ENCODE data around the gene ZFR2. TPM values are rescaled to one million over a fixed set of nuclear protein-coding genes. Genes with fewer than 3 reads are reported as not detected.
"Not testable (repeated sequence)": the region's sequence is repeated elsewhere in the genome, so short reads cannot be mapped to it uniquely, and the experiment has no call there.

ZFR2 gene
- total and polyA plus RNA-seq, 4 experiments from 2014 or later: 1.2 to 4.1 (median 3.5) TPM

GRCh38 chr19:3890591-3890990 is 21.8 kb upstream of the ZFR2 start:
- Mint-ChIP-seq H3K4me1 (no peaks in the 10 kb centered on the region), H3K27me3 (no peaks in the 10 kb centered on the region), H3K9me3 (no peaks in the 10 kb centered on the region), H3K36me3 (no peaks in the 10 kb centered on the region), H3K4me3 (no peak overlapping the region), H3K27ac (no peak overlapping the region)
- Histone ChIP-seq H3K4me3 (ENCODE audit: low read length in 2 of 2) (no peak overlapping the region), H3K9me3 (ENCODE audit: control insufficient read depth in 1 of 2, low read length in 2 of 2) (no peaks in the 10 kb centered on the region), H3K27ac (ENCODE audit: low read depth, low read length) (no peak overlapping the region), H3K4me1 (ENCODE audit: insufficient read depth, low read length) (no peaks in the 10 kb centered on the region), H3K36me3 (ENCODE audit: insufficient read depth, low read length) (no peaks in the 10 kb centered on the region), H3K27me3 (ENCODE audit: insufficient read depth, low read length) (no peaks in the 10 kb centered on the region)
- DNase-seq: no peak
- CTCF ChIA-PET (ENCODE audit: partially characterized antibody): interaction anchor here (1.6 kb wide), 1 partner anchor 8 kb away, joined by 3 read pairs; no protein-coding TSS in a partner anchor
- intact Hi-C loops (cut with micrococcal nuclease): no loop called here
- POLR2A ChIA-PET (ENCODE audit: partially characterized antibody): no interaction called here

DNA sequence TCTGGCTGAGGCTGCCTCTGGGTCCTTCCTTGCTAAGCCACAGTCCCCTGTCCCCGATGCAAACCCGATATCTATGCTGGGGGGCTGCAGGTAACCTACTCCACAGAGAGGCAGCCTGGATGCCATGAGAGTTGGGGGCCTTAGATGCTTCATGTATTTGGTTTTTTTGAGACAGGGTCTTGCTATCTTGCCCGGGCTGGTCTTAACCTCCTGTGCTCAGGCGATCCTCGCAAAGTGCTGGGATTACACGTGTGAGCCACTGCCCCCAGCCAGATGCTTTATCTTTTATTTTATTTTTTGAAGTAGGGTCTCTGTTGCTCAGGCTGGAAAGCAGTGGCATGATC is 13.2 kb upstream of the ZFR2 start:
- Mint-ChIP-seq H3K4me1 (peaks cover 6 to 17% (median 7%) of the 10 kb centered on the region in 4 donors), H3K27ac (no peak overlapping the region), H3K9me3 (peaks cover 0 to 4% (median 0%) of the 10 kb centered on the region in 8 donors), H3K4me3 (peak overlapping the region in 2 of 8 donors; percentile 52 to 54), H3K27me3 (peaks cover 23 to 28% of the 10 kb centered on the region in 2 donors), H3K36me3 (no peaks in the 10 kb centered on the region)
- H3K27ac ChIP-seq (ENCODE audit: low read depth, low read length): no peak overlapping the region
- H3K27me3 ChIP-seq (ENCODE audit: insufficient read depth, low read length): peaks cover 5% of the 10 kb centered on the region
- intact Hi-C loops (cut with micrococcal nuclease): no loop called here
- ChIA-PET POLR2A (ENCODE audit: partially characterized antibody) (no interaction called here), CTCF (ENCODE audit: partially characterized antibody) (no interaction called here)
- H3K4me3 ChIP-seq (ENCODE audit: low read length in 2 of 2): no peak overlapping the region
- DNase-seq: no peak
- H3K36me3 ChIP-seq (ENCODE audit: insufficient read depth, low read length): no peaks in the 10 kb centered on the region
- no peaks in the 10 kb centered on the region for H3K9me3 ChIP-seq (ENCODE audit: control insufficient read depth in 1 of 2, low read length in 2 of 2)
- peaks cover 14% of the 10 kb centered on the region for H3K4me1 ChIP-seq (ENCODE audit: insufficient read depth, low read length)

DNA sequence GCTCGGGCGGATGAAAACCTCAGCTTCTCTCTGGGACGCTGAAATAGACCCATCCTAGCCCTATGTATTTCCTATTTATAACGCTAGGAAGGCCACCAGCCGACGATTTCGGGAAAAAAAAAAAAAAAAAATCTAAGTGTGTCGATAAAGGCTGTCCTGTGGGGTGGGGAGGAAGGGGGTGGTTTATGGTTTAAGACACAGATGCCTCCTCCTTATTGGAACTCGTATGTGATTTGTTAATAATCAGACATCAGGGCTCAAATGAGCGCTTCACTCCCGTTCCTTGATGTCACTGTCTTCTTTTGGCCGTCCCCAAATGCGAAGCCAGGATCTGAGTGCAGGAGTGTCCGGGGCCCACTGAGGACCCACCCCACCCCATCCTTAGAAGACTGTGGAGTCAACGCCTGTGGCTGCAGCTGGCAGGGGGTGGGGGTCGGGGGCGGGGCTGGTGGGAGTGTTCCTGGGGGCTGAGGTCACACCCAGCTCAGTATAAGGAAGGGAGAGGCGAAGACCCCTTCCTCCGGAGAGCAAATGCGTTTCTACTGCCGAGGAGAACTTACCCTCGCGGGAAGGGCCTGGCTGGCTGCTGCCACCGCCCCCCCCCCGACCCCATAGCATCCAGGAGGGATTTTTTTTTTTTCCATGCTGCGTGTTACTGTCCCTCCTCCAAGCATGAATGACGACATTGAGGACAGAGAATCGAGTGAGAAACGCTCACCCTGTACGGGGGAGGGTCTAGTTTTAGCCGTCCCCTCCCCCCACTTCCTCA is 12.6 kb upstream of the ZFR2 start:
- peak overlapping the region in 4 of 8 donors; percentile 6 to 52 (median 26) for H3K4me3 Mint-ChIP-seq

DNA sequence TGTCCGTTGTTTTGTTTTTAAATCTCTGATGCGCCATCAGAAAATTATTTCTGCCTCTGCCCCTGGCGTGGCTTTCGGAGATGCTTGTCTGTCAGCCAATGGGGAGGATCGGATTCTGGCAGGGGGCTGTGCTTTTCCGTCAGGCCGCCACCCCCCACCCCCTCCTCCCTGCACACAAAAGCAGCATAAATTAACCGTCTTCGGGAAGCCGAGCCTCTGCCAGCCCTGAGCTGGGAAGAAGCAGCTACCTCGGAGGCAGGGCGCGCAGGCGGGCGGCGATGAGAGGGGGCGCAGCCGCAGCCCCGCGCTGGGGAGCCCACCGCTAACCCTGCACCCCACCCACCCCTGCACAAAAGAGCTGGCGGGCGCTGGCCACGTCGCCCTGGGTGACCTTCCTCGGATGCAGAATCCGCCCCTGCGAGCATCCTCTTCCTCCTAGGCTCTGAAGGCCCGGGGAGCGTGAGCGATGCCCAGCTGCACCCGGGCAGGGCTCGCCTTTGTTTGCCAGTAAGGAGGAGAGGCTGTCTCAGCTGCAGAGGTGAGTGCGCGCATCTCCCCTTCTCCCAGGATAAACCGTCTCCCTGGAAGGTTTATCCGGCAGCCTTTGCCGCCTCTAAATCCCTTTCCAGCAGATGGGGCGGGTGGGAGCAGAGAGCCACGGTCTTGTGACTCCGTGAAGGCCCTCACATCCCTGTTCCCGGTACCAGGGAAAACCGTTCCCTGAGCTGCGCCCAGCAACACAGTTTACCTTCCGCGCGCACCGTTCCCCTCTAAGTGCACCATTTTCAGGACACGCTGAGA is 11.8 kb upstream of the ZFR2 start, which contains the start of gene ATCAY:
ATCAY (plus strand) TSS at position 215 of the 801 bp plus-strand sequence. CDS start 5,083 bp downstream, outside the sequence.
- ChIA-PET CTCF (ENCODE audit: partially characterized antibody) (no interaction called here), POLR2A (ENCODE audit: partially characterized antibody) (interaction anchor here (0.6 kb wide), 1 partner anchor 481 kb away, joined by 4 read pairs; no protein-coding TSS in a partner anchor)
- H3K4me1 Mint-ChIP-seq: peaks cover 6 to 17% (median 7%) of the 10 kb centered on the region in 4 donors
- Histone ChIP-seq H3K27me3 (ENCODE audit: insufficient read depth, low read length) (peaks cover 5% of the 10 kb centered on the region), H3K4me1 (ENCODE audit: insufficient read depth, low read length) (peaks cover 14% of the 10 kb centered on the region), H3K9me3 (ENCODE audit: control insufficient read depth in 1 of 2, low read length in 2 of 2) (no peaks in the 10 kb centered on the region), H3K36me3 (ENCODE audit: insufficient read depth, low read length) (no peaks in the 10 kb centered on the region), H3K27ac (ENCODE audit: low read depth, low read length) (no peak within 1 kb of the TSS), H3K4me3 (ENCODE audit: low read length in 2 of 2) (no peak within 1 kb of the TSS)
- peaks cover 28 to 30% of the 10 kb centered on the region in 2 donors for H3K27me3 Mint-ChIP-seq
- H3K36me3 Mint-ChIP-seq: no peaks in the 10 kb centered on the region
- H3K27ac Mint-ChIP-seq: no peak within 1 kb of the TSS
- intact Hi-C loops (cut with micrococcal nuclease): no loop called here
- peaks cover 0 to 4% (median 0%) of the 10 kb centered on the region in 8 donors for H3K9me3 Mint-ChIP-seq
- DNase-seq: no peak
- peak within 1 kb of the TSS in 3 of 8 donors; percentile 6 to 41 (median 36) for H3K4me3 Mint-ChIP-seq

More for the DNA sequence above, 12.6 kb upstream of the ZFR2 start:
- Histone ChIP-seq H3K27ac (ENCODE audit: low read depth, low read length) (no peak overlapping the region), H3K36me3 (ENCODE audit: insufficient read depth, low read length) (no peaks in the 10 kb centered on the region), H3K4me3 (ENCODE audit: low read length in 2 of 2) (no peak overlapping the region), H3K4me1 (ENCODE audit: insufficient read depth, low read length) (peaks cover 14% of the 10 kb centered on the region), H3K27me3 (ENCODE audit: insufficient read depth, low read length) (peaks cover 5% of the 10 kb centered on the region), H3K9me3 (ENCODE audit: control insufficient read depth in 1 of 2, low read length in 2 of 2) (no peaks in the 10 kb centered on the region)
- no peaks in the 10 kb centered on the region for H3K36me3 Mint-ChIP-seq
- no peak for DNase-seq
- peaks cover 0 to 4% (median 0%) of the 10 kb centered on the region in 8 donors for H3K9me3 Mint-ChIP-seq
- peaks cover 25 to 28% of the 10 kb centered on the region in 2 donors for H3K27me3 Mint-ChIP-seq
- H3K4me1 Mint-ChIP-seq: peaks cover 6 to 17% (median 7%) of the 10 kb centered on the region in 4 donors
- no peak overlapping the region for H3K27ac Mint-ChIP-seq
- ChIA-PET CTCF (ENCODE audit: partially characterized antibody) (no interaction called here), POLR2A (ENCODE audit: partially characterized antibody) (interaction anchor here (0.6 kb wide), 1 partner anchor 481 kb away, joined by 4 read pairs; no protein-coding TSS in a partner anchor)
- intact Hi-C loops (cut with micrococcal nuclease): no loop called here

GRCh38 chr19:3879656-3880055 is 10.8 kb upstream of the ZFR2 start:
- Mint-ChIP-seq H3K4me3 (no peak overlapping the region), H3K36me3 (no peaks in the 10 kb centered on the region), H3K27ac (no peak overlapping the region), H3K9me3 (peaks cover 0 to 4% (median 0%) of the 10 kb centered on the region in 8 donors), H3K4me1 (peaks cover 6 to 17% (median 7%) of the 10 kb centered on the region in 4 donors), H3K27me3 (peaks cover 31 to 32% of the 10 kb centered on the region in 2 donors)
- no peak overlapping the region for H3K27ac ChIP-seq (ENCODE audit: low read depth, low read length)
- ChIA-PET CTCF (ENCODE audit: partially characterized antibody) (no interaction called here), POLR2A (ENCODE audit: partially characterized antibody) (no interaction called here)
- no peak for DNase-seq
- no peaks in the 10 kb centered on the region for H3K9me3 ChIP-seq (ENCODE audit: control insufficient read depth in 1 of 2, low read length in 2 of 2)
- intact Hi-C loops (cut with micrococcal nuclease): no loop called here
- H3K27me3 ChIP-seq (ENCODE audit: insufficient read depth, low read length): peaks cover 5% of the 10 kb centered on the region
- peaks cover 14% of the 10 kb centered on the region for H3K4me1 ChIP-seq (ENCODE audit: insufficient read depth, low read length)
- no peak overlapping the region for H3K4me3 ChIP-seq (ENCODE audit: low read length in 2 of 2)
- no peaks in the 10 kb centered on the region for H3K36me3 ChIP-seq (ENCODE audit: insufficient read depth, low read length)

GRCh38 chr19:3874695-3875094 is 5.9 kb upstream of the ZFR2 start:
- POLR2A ChIA-PET (ENCODE audit: partially characterized antibody): not testable (repeated sequence)
- CTCF ChIA-PET (ENCODE audit: partially characterized antibody): interaction anchor here (1.4 kb wide), 1 partner anchor 11 kb away, joined by 3 read pairs; no protein-coding TSS in a partner anchor

DNA sequence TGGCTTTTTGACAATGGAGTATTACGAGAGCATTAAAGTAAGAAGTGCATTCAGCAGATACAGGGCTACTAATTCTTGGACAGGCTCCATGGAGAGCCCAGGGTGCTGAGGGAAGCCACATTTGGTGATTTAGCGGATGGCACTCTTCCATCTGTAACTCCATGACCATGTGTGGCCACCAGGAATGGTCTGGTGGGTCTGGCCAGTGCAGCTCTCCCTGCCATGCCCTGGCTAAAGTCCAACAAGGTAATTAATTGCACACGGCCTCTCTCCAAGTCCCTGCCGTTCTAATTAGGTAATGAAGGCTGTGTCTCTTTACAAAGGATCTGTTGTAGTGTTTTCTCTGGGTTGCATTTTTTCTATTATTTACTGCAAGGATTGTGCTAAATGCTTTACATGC is 4.3 kb upstream of the ZFR2 start:
- POLR2A ChIA-PET (ENCODE audit: partially characterized antibody): no interaction called here
- Histone ChIP-seq H3K9me3 (ENCODE audit: control insufficient read depth in 1 of 2, low read length in 2 of 2) (no peaks in the 10 kb centered on the region), H3K27ac (ENCODE audit: low read depth, low read length) (no peak overlapping the region), H3K36me3 (ENCODE audit: insufficient read depth, low read length) (no peaks in the 10 kb centered on the region), H3K4me3 (ENCODE audit: low read length in 2 of 2) (no peak overlapping the region), H3K27me3 (ENCODE audit: insufficient read depth, low read length) (peaks cover 6% of the 10 kb centered on the region), H3K4me1 (ENCODE audit: insufficient read depth, low read length) (no peaks in the 10 kb centered on the region)
- H3K27me3 Mint-ChIP-seq: peaks cover 23 to 25% of the 10 kb centered on the region in 2 donors
- CTCF ChIA-PET (ENCODE audit: partially characterized antibody): no interaction called here
- no peak overlapping the region for H3K4me3 Mint-ChIP-seq
- H3K4me1 Mint-ChIP-seq: peaks cover 0 to 9% (median 5%) of the 10 kb centered on the region in 4 donors
- no peaks in the 10 kb centered on the region for H3K36me3 Mint-ChIP-seq
- H3K9me3 Mint-ChIP-seq: peaks cover 0 to 9% (median 2%) of the 10 kb centered on the region in 8 donors
- intact Hi-C loops (cut with micrococcal nuclease): no loop called here
- no peak for DNase-seq
- H3K27ac Mint-ChIP-seq: no peak overlapping the region

More at GRCh38 chr19:3874695-3875094, 5.9 kb upstream of the ZFR2 start:
- H3K27me3 ChIP-seq (ENCODE audit: insufficient read depth, low read length); intact Hi-C loops (cut with micrococcal nuclease); H3K4me3 Mint-ChIP-seq; H3K36me3 ChIP-seq (ENCODE audit: insufficient read depth, low read length); H3K4me3 ChIP-seq (ENCODE audit: low read length in 2 of 2); H3K9me3 Mint-ChIP-seq; H3K4me1 ChIP-seq (ENCODE audit: insufficient read depth, low read length); H3K27ac Mint-ChIP-seq; H3K9me3 ChIP-seq (ENCODE audit: control insufficient read depth in 1 of 2, low read length in 2 of 2); H3K4me1 Mint-ChIP-seq; H3K36me3 Mint-ChIP-seq; H3K27ac ChIP-seq (ENCODE audit: low read depth, low read length); DNase-seq: not testable (repeated sequence)
- peaks cover 18 to 24% of the 10 kb centered on the region in 2 donors for H3K27me3 Mint-ChIP-seq
